H1 (cell line): Measurements from ENCODE around the gene CFAP61. TPM values are rescaled to one million over a fixed set of nuclear protein-coding genes. Genes with fewer than 3 reads are reported as not detected.

Source experiments
- CTCF ChIA-PET: fragments of 300-600 bp; sonication (Branson Sonifier 250); formaldehyde crosslinking; loops from one replicate; lab custom pipeline; 2021; ENCODE audit not compliant: partially characterized antibody; lab: Charles Lee
- POLR2A ChIA-PET: fragments of 300-600 bp; sonication (Branson Sonifier 250); formaldehyde crosslinking; loops from one replicate; lab custom pipeline; 2021; ENCODE audit warnings: inconsistent platforms; ENCODE audit not compliant: partially characterized antibody; lab: Charles Lee
- DNase-seq, 2 experiments: peaks; one replicate each; pipeline versions ENCODE4 v3.0.0 to v3.0.0-alpha.2; 2010 to 2022; ENCODE audit warnings: low spot score in 2 of 2, low read depth in 1 of 2, mixed read lengths in 1 of 2
- FAIRE-seq: peaks from 2 replicates; lab custom pipeline; 2011; peaks lifted over from hg19 to GRCh38; lab: Jason Lieb, UNC
- H2AFZ ChIP-seq: 2 replicates; pipeline ENCODE4 v1.8.1; 2012; ENCODE audit warnings: low read length, inconsistent platforms
- H2AK5ac ChIP-seq: 2 replicates; pipeline ENCODE4 v1.6.1; 2013; ENCODE audit warnings: low read depth, low read length
- H2BK120ac ChIP-seq: replicated peaks from 2 replicates; pipeline ENCODE3; 2013; ENCODE audit warnings: low read depth, low read length, inconsistent platforms
- H2BK12ac ChIP-seq: 2 replicates; pipeline ENCODE4 v1.6.1; 2013; ENCODE audit warnings: low read depth, low read length
- H2BK15ac ChIP-seq: 2 replicates; pipeline ENCODE4 v1.6.1; 2013; ENCODE audit warnings: low read length
- H2BK20ac ChIP-seq: 2 replicates; pipeline ENCODE4 v1.6.1; 2013; ENCODE audit warnings: low read length
- H2BK5ac ChIP-seq: 2 replicates; pipeline ENCODE4 v1.6.1; 2013; ENCODE audit warnings: low read depth, low read length
- H3K14ac ChIP-seq: 2 replicates; pipeline ENCODE4 v1.6.1; 2013; ENCODE audit warnings: inconsistent platforms; ENCODE audit not compliant: insufficient read length
- H3K18ac ChIP-seq: 2 replicates; pipeline ENCODE4 v1.6.1; 2013; ENCODE audit warnings: low read length; ENCODE audit errors: extremely low read depth
- H3K23ac ChIP-seq: 2 replicates; pipeline ENCODE4 v1.6.1; 2013; ENCODE audit warnings: inconsistent platforms; ENCODE audit not compliant: insufficient read length
- H3K23me2 ChIP-seq: 2 replicates; pipeline ENCODE4 v1.6.1; 2013; ENCODE audit warnings: low read depth, low read length
- H3K27ac ChIP-seq: 2 replicates; pipeline ENCODE4 v1.6.1; 2011; ENCODE audit warnings: low read depth, low read length, inconsistent platforms
- H3K27me3 ChIP-seq, 4 experiments: replicated peaks in 1 of 4; 1 replicate in 1 of 4; 2 replicates in 3 of 4; pipeline versions ENCODE4 v1.6.1 to v1.8.1; 2011 to 2013; ENCODE audit warnings: low read length in 3 of 4, mild to moderate bottlenecking in 3 of 4, inconsistent platforms in 2 of 4, mixed read lengths in 2 of 4, moderate library complexity in 1 of 4; ENCODE audit not compliant: control insufficient read depth in 3 of 4, insufficient read depth in 3 of 4; ENCODE audit errors: extremely low read depth in 1 of 4
- H3K36me3 ChIP-seq, 4 experiments: 2 replicates each; pipeline versions ENCODE4 v1.6.1 to v1.8.1; 2011 to 2013; ENCODE audit warnings: mild to moderate bottlenecking in 4 of 4, low read length in 3 of 4, moderate library complexity in 2 of 4, control low read depth in 1 of 4, inconsistent platforms in 1 of 4; ENCODE audit not compliant: insufficient read depth in 4 of 4, control insufficient read depth in 2 of 4
- H3K4ac ChIP-seq: replicated peaks from 2 replicates; pipeline ENCODE3; 2013; ENCODE audit warnings: low read length, low read depth, mixed read lengths, inconsistent platforms; ENCODE audit not compliant: insufficient read length
- H3K4me1 ChIP-seq, 4 experiments: replicated peaks in 1 of 4; 1 replicate in 1 of 4; 2 replicates in 3 of 4; pipeline versions ENCODE4 v1.6.1 to v1.8.1; 2011 to 2013; ENCODE audit warnings: low read length in 3 of 4, inconsistent platforms in 2 of 4, mixed read lengths in 1 of 4; ENCODE audit not compliant: insufficient read depth in 4 of 4, control insufficient read depth in 3 of 4
- H3K4me2 ChIP-seq, 2 experiments: 2 replicates each; pipeline versions ENCODE4 v1.6.1 to v1.8.1; 2011 to 2013; ENCODE audit warnings: low read depth in 2 of 2, low read length in 2 of 2, control low read depth in 1 of 2, inconsistent platforms in 1 of 2, mild to moderate bottlenecking in 1 of 2; ENCODE audit not compliant: insufficient read depth in 1 of 2
- H3K4me3 ChIP-seq, 4 experiments: fragments of 200-600, 300-600 bp in 1 of 4; sonication (generic), shearing (Covaris generic), sonication (Bioruptor Twin) in 1 of 4; 2 replicates each; pipeline versions ENCODE4 v1.5.1 to v1.8.1; 2011 to 2016; ENCODE audit warnings: low read length in 4 of 4, low read depth in 3 of 4, control low read depth in 2 of 4, inconsistent platforms in 2 of 4, mild to moderate bottlenecking in 2 of 4, mixed read lengths in 1 of 4, moderate library complexity in 1 of 4; ENCODE audit not compliant: insufficient read depth in 2 of 4; ENCODE audit errors: extremely low read depth in 1 of 4
- H3K56ac ChIP-seq: replicated peaks from 2 replicates; pipeline ENCODE3; 2013; ENCODE audit warnings: low read depth, mild to moderate bottlenecking, mixed read lengths, low read length, inconsistent platforms; ENCODE audit not compliant: insufficient read length
- H3K79me1 ChIP-seq: 2 replicates; pipeline ENCODE4 v1.6.1; 2013; ENCODE audit warnings: low read depth, low read length, control low read depth
- H3K79me2 ChIP-seq, 2 experiments: 2 replicates each; pipeline versions ENCODE4 v1.6.1 to v1.8.1; 2012 to 2013; ENCODE audit warnings: low read length in 2 of 2, mild to moderate bottlenecking in 2 of 2, inconsistent platforms in 1 of 2; ENCODE audit not compliant: insufficient read depth in 2 of 2, control insufficient read depth in 1 of 2
- H3K9ac ChIP-seq, 4 experiments: replicated peaks in 1 of 4; 1 replicate in 1 of 4; 2 replicates in 3 of 4; pipeline versions ENCODE4 v1.6.1 to v1.8.1; 2011 to 2013; ENCODE audit warnings: low read depth in 3 of 4, low read length in 3 of 4, control low read depth in 2 of 4, mild to moderate bottlenecking in 2 of 4, moderate library complexity in 2 of 4, inconsistent platforms in 1 of 4; ENCODE audit errors: extremely low read depth in 1 of 4
- H3K9me3 ChIP-seq, 2 experiments: 2 replicates each; pipeline versions ENCODE4 v1.6.1 to v1.8.1; 2012 to 2013; ENCODE audit warnings: mild to moderate bottlenecking in 2 of 2, moderate library complexity in 2 of 2, control low read depth in 1 of 2, inconsistent platforms in 1 of 2, low read depth in 1 of 2, low read length in 1 of 2, mixed read lengths in 1 of 2; ENCODE audit not compliant: insufficient read depth in 2 of 2
- H4K20me1 ChIP-seq, 2 experiments: replicated peaks in 1 of 2; 2 replicates each; pipeline versions ENCODE3 to v1.8.1; 2011 to 2013; ENCODE audit warnings: inconsistent platforms in 2 of 2, low read length in 2 of 2, mild to moderate bottlenecking in 1 of 2; ENCODE audit not compliant: insufficient read depth in 2 of 2, control insufficient read depth in 1 of 2
- H4K5ac ChIP-seq: 2 replicates; pipeline ENCODE4 v1.6.1; 2013; ENCODE audit warnings: low read length, low read depth, mixed read lengths, inconsistent platforms; ENCODE audit not compliant: insufficient read length
- H4K8ac ChIP-seq: 2 replicates; pipeline ENCODE4 v1.8.0; 2013; ENCODE audit warnings: mild to moderate bottlenecking, moderate library complexity, low read length, inconsistent platforms; ENCODE audit not compliant: insufficient read depth; ENCODE audit errors: extremely low read depth
- H4K91ac ChIP-seq: replicated peaks from 2 replicates; pipeline ENCODE3; 2013; ENCODE audit warnings: low read length, mixed read lengths, inconsistent platforms; ENCODE audit not compliant: insufficient read length
- CBX8 ChIP-seq: fragments of 300-800, 300-1000 bp; sonication (generic); IDR thresholded peaks from 2 replicates; pipeline ENCODE4 v1.7.1; 2016; ENCODE audit warnings: low read depth, low read length, borderline replicate concordance
- CEBPB ChIP-seq: IDR thresholded peaks from 2 replicates; pipeline ENCODE4 v1.6.1; 2012; ENCODE audit warnings: low read depth, low read length
- FOSL1 ChIP-seq: IDR thresholded peaks from 2 replicates; pipeline ENCODE4 v1.6.1; 2011; ENCODE audit warnings: mild to moderate bottlenecking, low read depth, low read length, moderate library complexity; ENCODE audit not compliant: insufficient read depth
- GTF2F1 ChIP-seq: IDR thresholded peaks from 2 replicates; pipeline ENCODE4 v1.6.1; 2012; ENCODE audit warnings: low read depth, low read length, improper control_type of control experiment, borderline replicate concordance
- KDM5A ChIP-seq: fragments of 200-600 bp; IDR thresholded peaks from 2 replicates; pipeline ENCODE4 v1.7.1; 2012; ENCODE audit warnings: mild to moderate bottlenecking, low read length, inconsistent platforms, mixed read lengths
- NANOG ChIP-seq: IDR thresholded peaks from 2 replicates; pipeline ENCODE4 v1.6.1; 2011; ENCODE audit warnings: low read length, low read depth, mild to moderate bottlenecking, inconsistent platforms; ENCODE audit not compliant: insufficient read depth, poor library complexity, severe bottlenecking
- NRF1 ChIP-seq: IDR thresholded peaks from 2 replicates; pipeline ENCODE4 v1.6.1; 2011; ENCODE audit warnings: mild to moderate bottlenecking, low read depth, low read length, improper control_type of control experiment
- PHF8 ChIP-seq: fragments of 200-600 bp; sonication (generic); conservative IDR thresholded peaks from 2 replicates; pipeline ENCODE4 v1.7.1; 2012; ENCODE audit warnings: low read depth, mild to moderate bottlenecking, inconsistent platforms, low read length, moderate library complexity
- SRF ChIP-seq: IDR thresholded peaks from 2 replicates; pipeline ENCODE4 v1.6.1; 2011; ENCODE audit warnings: mild to moderate bottlenecking, low read depth, low read length, moderate library complexity
- SUZ12 ChIP-seq: fragments of 200-600 bp; sonication (generic); IDR thresholded peaks from 2 replicates; pipeline ENCODE4 v1.6.1; 2012; ENCODE audit warnings: mild to moderate bottlenecking, inconsistent platforms, low read length, moderate library complexity, mixed read lengths
- TAF1 ChIP-seq: IDR thresholded peaks from 2 replicates; pipeline ENCODE4 v1.6.1; 2011; ENCODE audit warnings: mild to moderate bottlenecking, low read depth, low read length
- TCF12 ChIP-seq: IDR thresholded peaks from 2 replicates; pipeline ENCODE4 v1.6.1; 2011; ENCODE audit warnings: low read depth, mild to moderate bottlenecking, low read length
- WGBS, 2 experiments: shearing (Covaris generic) in 1 of 2; methylation state at CpG; one replicate each; pipeline versions ENCODE4 v1.1.6 to v1.1.7; 2013 to 2015; ENCODE audit warnings: low lambda C conversion rate in 2 of 2, mixed read lengths in 2 of 2, inconsistent platforms in 1 of 2, low coverage in 1 of 2, missing lambda C conversion rate in 1 of 2; ENCODE audit not compliant: insufficient replicate concordance in 2 of 2, insufficient coverage in 1 of 2, insufficient read length in 1 of 2; ENCODE audit errors: extremely low coverage in 1 of 2, missing lambda C conversion rate in 1 of 2; 5-methylcytosine and 5-hydroxymethylcytosine counted together
- polyA plus RNA-seq, 7 experiments: library from polyadenylated mRNA; depleted of rRNA in 3 of 7; stranded (reverse) in 5 of 7; unstranded in 2 of 7; fragments of >200 nt in 5 of 7; fragments of 200-250 nt in 2 of 7; gene quantifications; 1 replicate in 5 of 7; 2 replicates in 1 of 7; 4 replicates in 1 of 7; pipeline versions ENCODE4 v1.2.1 to v1.2.3, GENCODE V29; 2011 to 2013; ENCODE audit warnings: missing spikeins in 2 of 7, mixed read lengths in 2 of 7
- total RNA-seq: library from RNA; stranded (reverse); fragmentation: NEBNext Ultra II Directional; extraction: Animal tissue kit (Norgen Biotek cat#: 25700); gene quantifications from 2 replicates; pipeline ENCODE4 v1.2.1, GENCODE V29; 2021
- TF ChIP-seq, protein P1 (sequence below): IDR thresholded peaks from 2 replicates; pipeline ENCODE4 v1.6.1; 2012; ENCODE audit warnings: inconsistent platforms

The CFAP61 gene
- total and polyA plus RNA-seq, 2 of the 8 experiments (the other 6 are each of a cell fraction or from before 2014, with no cell fraction given) = 0.29 to 0.61 TPM

DNA sequence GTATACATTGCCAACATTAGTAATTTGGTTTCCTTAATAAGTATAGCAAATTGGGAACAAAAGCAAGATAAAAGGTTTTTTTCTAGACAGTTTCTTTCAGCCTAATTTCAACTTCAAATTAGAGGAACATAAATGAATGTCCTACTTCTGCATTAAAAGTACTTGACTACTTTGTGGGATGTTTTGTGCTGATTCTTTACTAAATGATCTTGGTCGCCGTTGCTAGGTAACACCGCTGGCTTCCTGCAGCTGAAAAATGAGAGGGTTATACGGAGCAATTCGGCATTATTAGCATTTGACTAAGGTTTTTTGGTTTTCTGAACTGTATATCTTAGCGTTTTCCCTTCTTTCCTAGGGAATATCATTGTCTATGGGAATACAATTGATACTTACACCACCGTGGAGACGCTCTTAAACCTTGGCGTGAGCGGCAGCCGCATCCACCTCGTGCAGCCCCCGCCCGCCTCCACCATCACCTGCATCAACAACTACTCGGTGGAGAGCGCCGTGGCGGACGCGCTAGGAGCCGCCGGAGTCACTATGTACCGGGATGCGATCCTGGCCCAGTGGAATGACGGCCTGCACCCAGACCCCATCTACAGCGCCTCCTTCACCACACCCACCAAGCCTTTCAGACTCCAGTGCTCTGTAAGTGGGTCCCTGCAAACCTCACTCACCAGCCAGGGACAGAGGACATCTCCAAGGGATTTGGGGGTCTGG lies 224.6 kb downstream of the CFAP61 start:
- Histone ChIP-seq H3K27me3 (no peaks in the 10 kb centered on the region), H2BK20ac (no peak overlapping the region), H3K4me2 (no peak overlapping the region), H2BK12ac (no peak overlapping the region), H3K23ac (no peak overlapping the region), H2AK5ac (no peak overlapping the region), H3K9me3 (no peaks in the 10 kb centered on the region; a peak in 1 of 4 replicates), H3K4ac (no peak overlapping the region), H3K4me3 (no peak overlapping the region), H4K20me1 (no peaks in the 10 kb centered on the region), H3K23me2 (no peaks in the 10 kb centered on the region), H3K4me1 (no peaks in the 10 kb centered on the region; a peak in 1 of 7 replicates), H4K5ac (no peak overlapping the region), H3K27ac (no peak overlapping the region), H2BK5ac (no peak overlapping the region), H4K91ac (no peak overlapping the region), H3K79me1 (no peaks in the 10 kb centered on the region), H3K56ac (no peak overlapping the region), H3K18ac (no peak overlapping the region), H2BK15ac (no peak overlapping the region), H3K14ac (no peak overlapping the region), H4K8ac (no peak overlapping the region), H3K9ac (no peak overlapping the region), H2BK120ac (no peak overlapping the region), H2AFZ (no peak overlapping the region), H3K36me3 (no peaks in the 10 kb centered on the region), H3K79me2 (no peaks in the 10 kb centered on the region)
- no peak for DNase-seq
- WGBS, 2 experiments = 83% methylated on average over 26 of the region's 26 CpGs; no CpG with 5 or more reads in 1 of the 2 experiments
- FAIRE-seq = no peak
- CTCF ChIA-PET = interaction anchor here (1.3 kb wide), 1 partner anchor 40 kb away, joined by 5 read pairs; no protein-coding TSS in a partner anchor
- POLR2A ChIA-PET = no interaction called here
- TF ChIP-seq PHF8 (no peak), TAF1 (no peak), NANOG (no peak), GTF2F1 (no peak), NRF1 (no peak), FOSL1 (no peak), CEBPB (no peak), KDM5A (no peak), SRF (no peak), CBX8 (no peak), TCF12 (no peak), SUZ12 (no peak)
- TF ChIP-seq, protein P1, sequence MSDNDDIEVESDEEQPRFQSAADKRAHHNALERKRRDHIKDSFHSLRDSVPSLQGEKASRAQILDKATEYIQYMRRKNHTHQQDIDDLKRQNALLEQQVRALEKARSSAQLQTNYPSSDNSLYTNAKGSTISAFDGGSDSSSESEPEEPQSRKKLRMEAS = no peak
